Tibial nerve (tissue), 3 donors: Measurements from ENCODE around the gene CERS1.

Experiments used
- POLR2A ChIP-seq, 2 donors: fragments of 450-650 bp; IDR thresholded peaks; one replicate each; pipeline ENCODE4 v1.6.1; 2017; ENCODE audit warnings: antibody characterized with exemption in 2 of 2, mild to moderate bottlenecking in 2 of 2, moderate library complexity in 2 of 2
- TF ChIP-seq, protein P1 (sequence below), 5 experiments: fragments of 200-600 bp in 3 of 5; fragments of 450-650 bp in 2 of 5; sonication (generic) in 3 of 5; IDR thresholded peaks; one replicate each; pipeline ENCODE4 v1.5.1; 2016 to 2019; ENCODE audit warnings: antibody characterized with exemption in 5 of 5, mild to moderate bottlenecking in 3 of 5, moderate library complexity in 2 of 5

DNA sequence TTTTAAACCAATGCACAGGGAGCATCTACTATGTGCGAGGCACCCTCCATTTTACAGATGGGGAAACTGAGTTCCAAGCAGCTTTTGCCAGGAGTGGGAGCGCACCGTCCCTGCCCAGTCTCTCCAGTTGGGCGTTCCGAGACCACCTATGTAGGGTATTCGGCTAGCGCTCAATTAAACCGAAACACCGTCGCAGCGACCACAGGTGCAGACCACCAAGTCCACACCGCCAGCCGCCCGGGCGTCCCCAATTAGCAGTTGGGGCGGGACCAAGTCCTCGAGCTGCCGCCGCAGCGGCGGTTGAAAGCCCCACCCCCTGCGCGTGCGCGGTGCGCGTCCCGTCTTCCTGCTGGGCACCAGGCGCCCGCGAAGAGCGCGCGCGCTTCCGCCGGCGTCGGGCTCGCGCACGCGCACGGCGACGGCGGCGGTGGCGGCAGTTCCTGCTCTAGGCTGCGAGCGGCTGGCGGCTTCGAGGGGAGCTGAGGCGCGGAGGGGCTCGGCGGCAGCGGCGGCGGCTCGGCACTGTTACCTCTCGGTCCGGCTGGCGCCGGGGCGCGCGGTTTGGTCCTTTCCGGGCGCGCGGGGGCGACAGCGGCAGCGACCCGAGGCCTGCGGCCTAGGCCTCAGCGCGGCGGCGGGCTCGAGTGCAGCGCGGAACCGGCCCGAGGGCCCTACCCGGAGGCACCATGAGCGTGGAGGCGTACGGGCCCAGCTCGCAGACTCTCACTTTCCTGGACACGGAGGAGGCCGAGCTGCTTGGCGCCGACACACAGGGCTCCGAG lies 64.2 kb downstream of the CERS1 start, which contains the start of gene UPF1:
- TF ChIP-seq, protein P1, sequence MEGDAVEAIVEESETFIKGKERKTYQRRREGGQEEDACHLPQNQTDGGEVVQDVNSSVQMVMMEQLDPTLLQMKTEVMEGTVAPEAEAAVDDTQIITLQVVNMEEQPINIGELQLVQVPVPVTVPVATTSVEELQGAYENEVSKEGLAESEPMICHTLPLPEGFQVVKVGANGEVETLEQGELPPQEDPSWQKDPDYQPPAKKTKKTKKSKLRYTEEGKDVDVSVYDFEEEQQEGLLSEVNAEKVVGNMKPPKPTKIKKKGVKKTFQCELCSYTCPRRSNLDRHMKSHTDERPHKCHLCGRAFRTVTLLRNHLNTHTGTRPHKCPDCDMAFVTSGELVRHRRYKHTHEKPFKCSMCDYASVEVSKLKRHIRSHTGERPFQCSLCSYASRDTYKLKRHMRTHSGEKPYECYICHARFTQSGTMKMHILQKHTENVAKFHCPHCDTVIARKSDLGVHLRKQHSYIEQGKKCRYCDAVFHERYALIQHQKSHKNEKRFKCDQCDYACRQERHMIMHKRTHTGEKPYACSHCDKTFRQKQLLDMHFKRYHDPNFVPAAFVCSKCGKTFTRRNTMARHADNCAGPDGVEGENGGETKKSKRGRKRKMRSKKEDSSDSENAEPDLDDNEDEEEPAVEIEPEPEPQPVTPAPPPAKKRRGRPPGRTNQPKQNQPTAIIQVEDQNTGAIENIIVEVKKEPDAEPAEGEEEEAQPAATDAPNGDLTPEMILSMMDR (IDR thresholded peaks at IDR 0.05), result peak in 3 of 5 experiments; percentile 15 to 66 (median 61)
- peak; percentile 38 to 88 for TF ChIP-seq POLR2A (IDR thresholded peaks at IDR 0.05)
